ENCODE data around the gene PERM1.
"Not testable (repeated sequence)": the region's sequence is repeated elsewhere in the genome, so short reads cannot be mapped to it uniquely, and the experiment has no call there.

Gene PERM1

GRCh38 chr1:980602-981395 lies 1.1 kb downstream of the PERM1 start:
- no peak for TF ChIP-seq CTCF (IDR thresholded peaks at IDR 0.05; ENCODE audit: insufficient read depth, missing control alignments)
- no peak for FAIRE-seq
- DNase-seq (ENCODE audit: insufficient read length, low spot score): no peak

- no peak for TF ChIP-seq CTCF (IDR thresholded peaks at IDR 0.05; ENCODE audit: insufficient read depth, missing control alignments)
- no peak for FAIRE-seq
- DNase-seq (ENCODE audit: insufficient read length, low spot score): no peak
Observed at GRCh38 chr1:980137-980571, 1.7 kb downstream of the PERM1 start.

- FAIRE-seq: no peak
- no peak for TF ChIP-seq CTCF (IDR thresholded peaks at IDR 0.05; ENCODE audit: insufficient read depth, missing control alignments)
- DNase-seq (ENCODE audit: insufficient read length, low spot score): no peak
Observed at GRCh38 chr1:979744-980072, 2.2 kb downstream of the PERM1 start.

- FAIRE-seq (no peak), DNase-seq (ENCODE audit: insufficient read length, low spot score) (no peak)
- no peak for TF ChIP-seq CTCF (IDR thresholded peaks at IDR 0.05; ENCODE audit: insufficient read depth, missing control alignments)
Observed at GRCh38 chr1:978835-979743, 2.8 kb downstream of the PERM1 start.

- DNase-seq (ENCODE audit: insufficient read length, low spot score): no peak
- no peak for TF ChIP-seq CTCF (IDR thresholded peaks at IDR 0.05; ENCODE audit: insufficient read depth, missing control alignments)
- no peak for FAIRE-seq
Observed at GRCh38 chr1:978069-978834, 3.6 kb downstream of the PERM1 start.

- not testable (repeated sequence) for DNase-seq (ENCODE audit: insufficient read length, low spot score)
Observed at GRCh38 chr1:976791-977190, 5.1 kb downstream of the PERM1 start.

More at GRCh38 chr1:976791-977190, 5.1 kb downstream of the PERM1 start:
- FAIRE-seq: not testable (repeated sequence)

All from D721Med (cell line).